A549 (cell line): Measurements from ENCODE around the gene ADARB1.

Experiments used
- CEBPB ChIP-seq, 2 experiments: fragments of >200 bp in 1 of 2; sonication (Bioruptor Twin) in 1 of 2; formaldehyde crosslinking in 1 of 2; IDR thresholded peaks; 2 replicates each; pipeline ENCODE4 v1.6.1; 2012 to 2016
- CHD2 ChIP-seq: fragments of 150-350 bp; IDR thresholded peaks from 2 replicates; pipeline ENCODE4 v1.6.1; 2014; ENCODE audit warnings: low read length; ENCODE audit not compliant: partially characterized antibody
- FOSL2 ChIP-seq, 2 experiments: fragments of 450-650 bp in 1 of 2; fragments of >200 bp in 1 of 2; sonication (Bioruptor Twin) in 1 of 2; formaldehyde crosslinking; IDR thresholded peaks; 2 replicates each; pipeline versions ENCODE4 v1.5.0 to v1.6.1; 2016 to 2020; ENCODE audit warnings: mild to moderate bottlenecking in 1 of 2, moderate library complexity in 1 of 2
- HMGXB4 ChIP-seq: fragments of 250-450 bp; sonication (Bioruptor Pico); IDR thresholded peaks from 2 replicates; pipeline ENCODE4 v1.5.0; 2021; ENCODE audit warnings: mild to moderate bottlenecking, moderate library complexity, borderline replicate concordance
- POLR2AphosphoS2 ChIP-seq: conservative IDR thresholded peaks from 2 replicates; pipeline ENCODE4 v1.6.1; 2012; ENCODE audit warnings: low read length, improper control_type of control experiment, inconsistent platforms
- RFX5 ChIP-seq: fragments of 450-650 bp; IDR thresholded peaks from 2 replicates; pipeline ENCODE4 v1.7.1; 2014; ENCODE audit warnings: antibody characterized with exemption, mild to moderate bottlenecking, moderate library complexity
- SREBF2 ChIP-seq: fragments of 450-650 bp; IDR thresholded peaks from 2 replicates; pipeline ENCODE4 v1.6.1; 2014; ENCODE audit warnings: mild to moderate bottlenecking, moderate library complexity
- TF ChIP-seq, protein P1 (sequence below): fragments of >200 bp; sonication (Bioruptor Twin); formaldehyde crosslinking; IDR thresholded peaks from 3 replicates; pipeline ENCODE4 v1.5.1; 2016
- TF ChIP-seq, protein P2 (sequence below): IDR thresholded peaks from 2 replicates; pipeline ENCODE4 v1.6.1; 2012; ENCODE audit warnings: low read depth, borderline replicate concordance

DNA sequence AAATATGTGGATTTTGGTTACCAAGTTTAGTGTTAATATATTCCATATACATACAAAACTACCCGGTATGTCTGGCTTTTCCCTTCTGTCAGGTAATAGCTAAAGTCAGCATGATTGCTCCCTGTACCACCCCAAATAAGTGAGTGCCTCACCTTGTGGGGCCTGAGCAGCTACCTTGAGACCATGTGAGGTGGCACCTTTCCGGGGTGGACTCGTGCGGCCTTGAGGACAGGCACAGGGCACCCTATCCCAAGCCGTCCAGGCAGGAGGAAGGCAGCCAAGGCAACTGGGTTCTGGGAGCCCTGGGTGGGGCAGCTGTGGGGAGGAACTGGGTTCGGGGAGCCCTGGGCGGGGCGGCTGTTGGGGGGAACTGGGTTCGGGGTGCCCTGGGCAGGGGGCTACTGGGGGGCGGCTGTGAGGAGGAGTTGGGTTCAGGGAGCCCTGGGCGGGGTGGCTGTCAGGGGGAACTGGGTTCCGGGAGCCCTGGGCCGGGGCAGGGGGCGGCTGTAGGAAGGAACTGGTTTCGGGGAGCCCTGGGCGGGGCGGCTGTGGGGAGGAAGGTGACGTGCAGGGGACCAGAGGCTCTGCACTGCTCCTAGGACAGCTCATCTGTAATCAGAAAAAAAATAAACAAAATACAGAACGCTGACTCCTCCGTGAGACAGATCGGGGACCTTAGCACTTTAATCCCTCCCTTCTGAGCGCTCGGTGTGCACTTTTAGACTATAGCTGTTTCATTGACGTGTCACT, 150.0 kb downstream of the ADARB1 start:
- TF ChIP-seq SREBF2 (no peak), FOSL2 (IDR thresholded peaks at IDR 0.05) (no peak), FOSL2 (CRISPR knock-in tag; IDR thresholded peaks at IDR 0.05) (no peak), POLR2AphosphoS2 (no peak), RFX5 (no peak), CHD2 (no peak), HMGXB4 (no peak), CEBPB (IDR thresholded peaks at IDR 0.05) (no peak)
- TF ChIP-seq, protein P1, sequence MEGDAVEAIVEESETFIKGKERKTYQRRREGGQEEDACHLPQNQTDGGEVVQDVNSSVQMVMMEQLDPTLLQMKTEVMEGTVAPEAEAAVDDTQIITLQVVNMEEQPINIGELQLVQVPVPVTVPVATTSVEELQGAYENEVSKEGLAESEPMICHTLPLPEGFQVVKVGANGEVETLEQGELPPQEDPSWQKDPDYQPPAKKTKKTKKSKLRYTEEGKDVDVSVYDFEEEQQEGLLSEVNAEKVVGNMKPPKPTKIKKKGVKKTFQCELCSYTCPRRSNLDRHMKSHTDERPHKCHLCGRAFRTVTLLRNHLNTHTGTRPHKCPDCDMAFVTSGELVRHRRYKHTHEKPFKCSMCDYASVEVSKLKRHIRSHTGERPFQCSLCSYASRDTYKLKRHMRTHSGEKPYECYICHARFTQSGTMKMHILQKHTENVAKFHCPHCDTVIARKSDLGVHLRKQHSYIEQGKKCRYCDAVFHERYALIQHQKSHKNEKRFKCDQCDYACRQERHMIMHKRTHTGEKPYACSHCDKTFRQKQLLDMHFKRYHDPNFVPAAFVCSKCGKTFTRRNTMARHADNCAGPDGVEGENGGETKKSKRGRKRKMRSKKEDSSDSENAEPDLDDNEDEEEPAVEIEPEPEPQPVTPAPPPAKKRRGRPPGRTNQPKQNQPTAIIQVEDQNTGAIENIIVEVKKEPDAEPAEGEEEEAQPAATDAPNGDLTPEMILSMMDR = no peak
- TF ChIP-seq, protein P2, sequence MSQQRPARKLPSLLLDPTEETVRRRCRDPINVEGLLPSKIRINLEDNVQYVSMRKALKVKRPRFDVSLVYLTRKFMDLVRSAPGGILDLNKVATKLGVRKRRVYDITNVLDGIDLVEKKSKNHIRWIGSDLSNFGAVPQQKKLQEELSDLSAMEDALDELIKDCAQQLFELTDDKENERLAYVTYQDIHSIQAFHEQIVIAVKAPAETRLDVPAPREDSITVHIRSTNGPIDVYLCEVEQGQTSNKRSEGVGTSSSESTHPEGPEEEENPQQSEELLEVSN = no peak
